Renal cortex interstitium (tissue), 11 donors: ENCODE data around the gene GAB2. TPM values are rescaled to one million over a fixed set of nuclear protein-coding genes. Genes with fewer than 3 reads are reported as not detected.
"Not testable (repeated sequence)": the region's sequence is repeated elsewhere in the genome, so short reads cannot be mapped to it uniquely, and the experiment has no call there.

Experiments used
- DNase-seq, 11 donors: peaks; one replicate each; pipeline ENCODE4 v3.0.0-alpha.2; 2013; ENCODE audit warnings: low read depth in 9 of 11, low spot score in 4 of 11; ENCODE audit errors: extremely low read depth in 1 of 11
- polyA plus RNA-seq, 3 donors: library from polyadenylated mRNA; unstranded; fragments of 120-200 nt; gene quantifications; one replicate each; pipeline ENCODE4 v1.2.1, GENCODE V29; 2013; ENCODE audit not compliant: insufficient read length in 3 of 3

GAB2 gene
- polyA plus RNA-seq, 3 donors: 16.3 to 18.9 (median 18.8) TPM

DNA sequence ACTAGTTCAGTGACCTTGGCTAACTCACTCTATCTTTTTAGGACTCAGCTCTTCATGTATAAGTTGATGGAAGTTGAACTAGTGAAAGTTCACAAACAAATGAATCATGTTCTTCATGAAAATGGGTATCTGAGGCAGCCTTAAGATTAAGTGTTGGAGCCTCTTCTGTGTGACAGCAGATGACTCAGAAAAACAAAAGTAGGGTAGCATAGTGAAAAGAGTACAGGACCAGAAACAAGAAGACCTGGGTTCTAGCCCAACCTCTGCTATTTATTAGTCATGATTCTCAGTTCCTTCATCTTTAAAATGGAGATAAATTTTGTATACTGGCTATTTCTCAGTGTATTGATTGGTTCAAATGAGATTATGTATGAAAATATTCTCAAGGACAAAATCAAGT, 168.7 kb downstream of the GAB2 start:
- no peak for DNase-seq

DNA sequence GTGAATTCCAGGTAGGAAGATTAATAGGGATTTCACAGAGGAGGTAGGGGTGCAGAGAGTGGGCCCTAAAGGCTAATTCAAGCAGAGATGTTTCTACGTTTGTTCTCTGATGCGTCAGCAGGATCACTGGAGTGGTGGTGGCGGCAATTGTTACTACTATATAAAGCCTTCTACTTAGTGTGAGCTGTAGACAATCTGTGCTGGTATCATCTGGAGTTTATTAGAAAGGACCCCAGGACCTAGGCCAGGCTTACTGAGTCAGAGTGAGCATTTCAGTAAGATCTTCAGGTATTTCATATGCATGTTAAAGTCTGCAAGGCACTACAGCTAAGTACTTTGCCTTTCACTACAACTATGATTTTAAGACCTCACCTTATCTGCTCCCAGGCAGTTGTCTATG, 169.4 kb downstream of the GAB2 start:
- DNase-seq: no peak

DNA sequence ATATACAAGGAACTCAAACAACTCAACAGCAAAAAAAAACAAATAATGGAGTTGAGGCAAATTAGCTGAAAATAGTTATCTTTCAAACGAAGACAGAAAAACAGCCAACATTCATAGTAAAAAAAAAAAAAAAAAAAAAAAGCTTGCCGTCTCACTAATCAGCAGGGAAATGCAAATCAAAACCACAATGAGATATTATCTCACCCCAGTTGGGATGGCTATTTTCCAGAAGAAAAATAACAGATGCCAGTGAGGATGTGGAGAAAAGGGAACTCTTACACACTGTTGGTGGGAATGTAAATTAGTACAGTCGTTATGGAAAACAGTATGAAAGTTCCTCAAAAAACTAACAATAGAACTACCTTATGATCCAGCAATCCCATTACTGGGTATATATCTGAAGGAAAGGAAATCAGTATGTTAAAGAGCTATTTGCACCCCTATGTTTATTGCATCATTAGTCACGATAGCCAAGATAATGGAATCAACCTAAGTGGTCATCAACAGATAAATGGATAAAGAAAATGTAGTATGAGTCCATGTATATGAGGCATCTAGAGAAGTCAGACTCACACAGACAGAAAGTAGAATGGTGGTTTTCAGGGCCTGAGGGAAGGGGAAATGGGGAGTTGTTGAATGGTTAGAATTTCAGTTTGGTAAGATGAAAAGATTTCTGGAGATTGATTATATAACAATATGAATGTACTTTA, 172.9 kb downstream of the GAB2 start:
- DNase-seq: no peak

DNA sequence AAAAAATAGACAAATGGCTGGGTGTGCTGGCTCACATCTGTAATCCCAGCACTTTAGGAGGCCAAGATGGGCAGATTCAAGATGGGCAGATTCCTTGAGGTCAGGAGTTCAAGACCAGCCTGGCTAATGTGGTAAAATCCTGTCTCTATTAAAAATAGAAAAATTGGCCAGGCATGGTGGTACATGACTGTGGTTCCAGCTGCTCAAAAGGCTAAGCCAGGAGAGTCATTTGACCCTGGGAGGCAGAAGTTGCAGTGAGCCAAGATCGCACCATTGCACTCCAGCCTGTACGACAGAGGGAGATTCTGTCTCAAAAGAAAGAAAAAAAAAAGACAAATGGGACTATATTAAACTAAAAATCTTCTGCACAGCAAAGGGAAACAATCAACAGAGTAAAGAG, 173.5 kb downstream of the GAB2 start:
- DNase-seq: no peak

DNA sequence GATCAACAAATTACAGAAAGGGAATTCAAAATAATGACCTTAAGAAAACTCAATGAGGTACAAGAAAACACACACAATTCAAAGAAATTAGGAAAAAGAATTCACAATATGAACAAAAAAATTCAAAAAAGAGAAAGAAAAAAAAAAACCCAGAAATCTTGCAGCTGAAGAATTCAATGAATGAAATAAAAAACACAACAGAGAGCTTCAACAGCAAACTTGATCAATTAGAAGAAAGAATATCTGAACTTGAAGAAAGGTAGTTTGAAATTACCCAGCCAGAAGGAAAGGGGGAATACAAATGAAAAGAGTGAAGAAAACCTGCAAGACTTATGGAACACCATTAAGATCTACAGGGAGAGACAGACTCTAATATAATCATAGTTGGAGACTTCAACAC, 176.1 kb downstream of the GAB2 start:
- DNase-seq: no peak

DNA sequence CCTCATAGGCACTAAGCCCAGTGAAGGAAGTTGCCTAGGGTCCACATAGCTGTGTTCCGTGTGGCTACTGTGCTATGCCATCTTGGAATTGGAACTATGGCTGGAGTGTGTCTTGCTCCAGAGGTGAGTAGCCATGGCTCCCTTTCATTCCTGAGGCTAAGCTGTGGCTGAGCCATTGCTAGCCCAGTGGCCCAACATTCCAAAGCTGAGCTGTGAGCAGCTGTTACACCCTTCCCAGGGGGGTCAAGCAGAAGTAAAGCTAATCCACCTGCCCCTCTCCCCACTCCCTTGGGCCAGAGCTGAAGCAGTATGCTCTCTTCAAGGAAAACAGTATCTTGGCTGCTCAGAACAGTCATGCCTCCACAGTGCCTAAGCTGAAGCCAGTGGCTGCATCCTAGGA, 177.8 kb downstream of the GAB2 start:
- DNase-seq: no peak

DNA sequence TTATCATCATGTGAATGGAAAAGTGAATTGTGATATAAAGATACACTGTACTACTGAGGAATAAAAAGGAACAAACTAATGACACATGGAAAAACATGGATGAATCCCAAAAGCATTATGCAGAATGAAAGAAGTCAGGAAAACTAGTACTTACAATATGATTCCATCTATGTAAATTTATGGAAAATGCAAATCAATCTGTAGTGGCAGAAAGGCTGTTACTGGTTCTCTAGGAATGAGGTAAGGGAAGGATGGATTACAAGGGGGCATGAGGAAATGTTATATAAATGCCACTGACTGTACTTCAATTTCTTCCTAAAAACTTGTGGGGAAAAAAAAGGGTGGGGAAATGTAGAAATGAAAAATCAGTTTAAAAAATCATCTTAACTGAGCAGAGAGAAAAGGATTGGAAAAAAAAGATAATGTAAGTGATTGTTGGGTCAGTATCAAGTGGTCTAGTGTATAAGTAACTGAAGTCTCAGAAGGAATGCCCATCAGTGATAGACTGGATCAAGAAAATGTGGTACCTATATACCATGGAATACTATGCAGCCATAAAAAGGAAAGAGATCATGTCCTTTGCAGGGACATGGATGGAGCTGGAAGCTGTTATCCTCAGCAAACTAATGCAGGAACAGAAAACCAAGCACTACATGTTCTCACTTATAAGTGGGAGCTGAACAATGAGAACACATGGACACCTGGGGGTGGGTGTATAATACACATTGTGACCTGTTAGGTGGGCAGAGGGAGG, 180.2 kb downstream of the GAB2 start:
- no peak for DNase-seq

DNA sequence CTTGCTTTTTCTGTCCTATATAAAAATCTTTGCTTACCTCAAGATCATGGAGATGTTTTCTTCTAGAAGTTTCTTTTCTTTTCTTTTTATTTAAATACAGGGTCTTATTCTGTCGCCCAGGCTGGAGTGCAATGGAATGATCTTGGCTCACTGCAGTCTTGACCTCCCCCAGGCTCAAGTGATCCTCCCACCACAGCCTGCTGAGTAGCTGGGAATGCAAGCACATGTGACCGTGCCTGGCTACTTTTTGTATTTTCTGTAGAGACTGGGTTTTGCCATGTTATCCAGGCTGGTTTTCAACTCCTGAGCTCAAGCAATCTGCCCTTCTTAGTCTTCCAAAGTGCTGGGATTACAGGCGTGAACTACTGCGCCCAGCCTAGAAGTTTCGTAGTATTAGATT, 183.6 kb downstream of the GAB2 start:
- no peak for DNase-seq

DNA sequence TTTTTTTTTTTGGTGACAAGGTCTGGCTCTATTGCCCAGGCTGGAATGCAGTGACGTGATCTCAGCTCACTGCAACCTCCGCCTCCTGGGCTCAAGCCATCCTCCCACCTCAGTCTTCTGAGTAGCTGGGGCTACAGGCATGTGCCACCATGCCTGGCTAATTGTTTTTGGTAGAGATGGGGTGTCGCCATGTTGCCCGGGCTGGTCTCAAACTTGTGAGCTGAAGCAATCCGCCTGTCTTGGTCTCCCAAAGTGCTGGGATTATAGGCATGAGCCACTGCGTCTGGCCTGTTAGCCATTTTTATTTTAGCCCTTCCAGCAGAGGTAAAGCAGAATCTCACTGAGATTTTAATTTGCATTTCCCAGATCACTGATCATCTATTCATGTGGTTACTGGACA, 184.6 kb downstream of the GAB2 start:
- DNase-seq: not testable (repeated sequence)

DNA sequence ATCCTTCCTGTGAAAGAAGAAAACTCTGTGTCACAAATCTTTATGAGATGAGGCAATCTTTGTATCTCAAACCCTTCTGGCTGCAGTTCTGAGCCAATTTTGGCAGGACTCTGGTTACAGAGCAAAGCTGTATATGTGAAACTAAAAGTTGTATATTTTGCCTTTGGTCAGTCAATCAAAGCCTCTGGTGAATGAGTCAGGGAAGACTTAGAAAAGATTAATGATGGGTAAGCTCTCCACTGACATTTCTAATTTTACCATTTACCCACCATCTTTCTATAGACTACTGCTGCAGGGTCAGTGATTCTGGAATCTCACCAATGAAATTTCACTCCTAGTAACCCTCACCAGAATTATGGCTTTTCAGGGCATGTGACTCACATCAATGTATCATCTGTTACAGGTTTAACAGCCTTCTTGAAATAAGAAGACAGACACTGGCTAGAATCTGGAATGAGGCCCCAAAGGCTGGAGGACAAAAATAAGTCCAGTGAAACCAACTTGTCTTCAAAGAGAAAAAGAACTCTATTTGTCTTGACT, 185.6 kb downstream of the GAB2 start:
- DNase-seq: no peak

DNA sequence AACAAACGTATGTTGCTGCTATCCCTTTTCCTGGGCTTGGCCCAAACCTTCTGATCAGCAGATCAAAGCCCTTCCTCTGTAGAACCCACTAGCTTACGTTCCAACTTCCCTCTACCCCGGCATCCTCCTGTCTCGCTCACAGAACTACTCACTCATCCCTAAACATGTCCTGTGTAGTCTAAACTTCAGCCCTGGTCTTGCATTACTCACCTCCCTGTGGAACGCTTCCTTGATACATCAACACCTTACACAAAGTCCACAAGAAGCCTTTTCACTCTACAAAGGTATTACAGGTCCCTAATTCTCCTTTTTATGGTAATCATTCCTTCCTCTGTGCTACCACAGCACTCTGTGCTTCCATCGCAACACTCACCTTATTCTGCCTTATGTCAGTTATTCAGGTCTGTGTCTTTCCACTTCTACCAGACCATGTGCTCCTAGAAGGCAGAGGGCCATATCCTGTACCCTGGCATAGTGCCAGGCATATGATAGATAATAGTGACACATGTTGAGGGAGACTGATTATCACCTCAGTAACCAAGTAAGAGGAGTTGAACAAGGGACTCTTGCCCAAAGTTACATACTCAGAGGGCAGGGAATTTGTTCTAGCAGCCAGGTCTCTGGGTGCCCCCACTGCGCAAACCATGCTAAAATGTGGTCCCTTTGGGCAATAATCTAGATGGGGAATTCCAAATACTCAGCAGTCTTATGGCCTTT, 187.3 kb downstream of the GAB2 start:
- DNase-seq: no peak

DNA sequence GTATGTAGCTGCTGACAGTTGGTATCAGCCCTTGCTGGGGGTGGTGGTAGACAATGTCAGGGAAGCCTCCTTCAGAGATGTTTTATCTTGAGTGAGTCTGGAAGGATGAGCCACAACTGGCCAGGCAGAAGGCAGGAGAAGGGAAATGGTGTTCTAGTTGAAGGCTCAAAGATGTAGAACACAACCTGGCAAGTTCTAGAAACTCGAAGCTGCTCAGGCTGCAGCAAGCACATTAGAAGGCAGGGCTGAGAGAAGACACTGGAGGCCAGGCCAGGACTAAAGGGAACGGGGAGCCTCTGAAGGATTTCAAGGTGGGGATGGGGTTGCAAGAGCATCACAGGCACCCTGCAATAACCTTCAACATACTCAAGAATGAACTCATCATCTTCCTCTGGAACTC, 188.5 kb downstream of the GAB2 start:
- DNase-seq: no peak

DNA sequence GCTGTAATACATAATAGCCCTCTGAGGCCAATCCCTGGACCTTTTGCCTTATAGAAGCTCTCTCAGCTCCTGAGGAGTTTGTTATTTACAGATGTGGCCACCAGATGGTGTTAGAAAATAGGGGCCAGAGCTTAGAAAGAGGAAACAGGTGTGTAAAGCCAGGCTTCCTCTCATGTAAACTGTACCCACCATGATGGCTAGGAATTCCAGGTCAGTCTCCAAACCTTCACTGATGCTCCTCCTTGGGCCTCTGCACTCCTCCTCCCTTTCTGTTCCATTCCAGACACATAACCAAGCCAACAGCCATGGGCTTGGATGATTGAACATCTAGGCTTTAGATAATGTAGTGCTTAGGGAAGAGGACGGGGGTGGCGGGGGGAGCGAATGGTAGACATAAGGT, 189.2 kb downstream of the GAB2 start:
- peak; percentile 29 to 74 (median 40) for DNase-seq

DNA sequence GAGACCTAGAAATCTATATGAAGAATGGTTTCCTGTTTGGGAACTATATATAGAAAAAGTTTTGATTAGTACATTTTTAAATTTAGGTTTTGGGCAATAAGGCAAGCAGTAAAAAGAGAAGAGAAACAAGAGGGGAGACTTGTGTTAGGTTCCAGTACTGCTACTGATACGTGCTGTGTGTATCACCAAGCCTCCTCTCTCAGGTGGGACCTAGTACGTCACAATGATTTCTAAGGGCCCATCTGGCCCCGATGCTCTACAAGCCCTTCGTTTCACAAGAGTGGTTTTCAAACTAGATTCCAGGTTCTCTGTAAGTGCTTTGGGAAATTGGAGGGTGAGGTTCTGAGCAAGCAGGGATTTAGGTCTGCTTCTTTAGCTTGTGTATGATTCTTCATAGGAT, 189.7 kb downstream of the GAB2 start:
- no peak for DNase-seq

DNA sequence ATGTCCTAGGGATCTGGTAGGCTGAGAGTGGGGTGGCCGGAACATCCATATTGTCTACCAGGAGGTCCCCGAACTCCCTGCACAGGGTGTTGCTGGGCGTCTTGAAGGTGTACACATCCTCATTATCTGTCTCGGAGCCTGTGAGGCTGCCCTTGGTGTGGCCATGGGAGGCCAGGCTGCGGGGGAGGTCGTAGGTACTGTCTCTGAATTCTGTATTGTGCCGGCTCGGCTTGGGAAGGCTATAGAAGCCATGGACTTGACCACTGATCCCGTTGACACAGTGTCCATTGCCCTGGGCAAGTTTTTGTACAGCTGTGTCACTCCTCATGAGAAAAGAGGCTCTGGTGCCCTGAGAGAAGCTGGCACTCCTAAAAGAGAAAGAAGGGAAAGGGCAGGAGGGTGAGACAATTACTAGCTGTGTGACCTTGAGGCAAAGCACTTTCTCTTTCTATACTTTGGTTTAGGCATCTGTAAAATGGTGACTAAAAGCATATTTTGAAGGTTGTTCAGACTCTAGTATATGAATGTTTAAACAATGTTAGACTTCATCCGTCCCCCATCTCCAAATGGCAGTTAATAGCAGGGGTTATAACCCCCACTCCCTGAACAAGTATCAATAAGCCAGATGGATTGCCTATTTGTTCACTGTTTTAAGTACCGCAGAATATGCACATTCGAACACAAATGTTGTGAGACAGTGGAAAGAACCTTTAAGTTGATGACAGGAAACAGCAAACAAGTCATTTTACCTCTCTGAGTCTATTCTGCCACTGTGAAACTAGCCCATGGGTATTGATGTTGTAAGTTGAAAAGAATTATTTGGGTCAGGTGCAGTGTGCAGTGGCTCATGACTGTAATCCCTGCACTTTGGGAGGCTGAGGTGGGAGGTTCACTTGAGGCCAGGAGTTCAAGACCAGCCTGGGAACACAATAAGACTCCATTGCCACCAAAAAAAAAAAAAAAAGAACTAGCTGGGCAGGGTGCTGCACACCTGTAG, 190.6 kb downstream of the GAB2 start:
- no peak for DNase-seq

DNA sequence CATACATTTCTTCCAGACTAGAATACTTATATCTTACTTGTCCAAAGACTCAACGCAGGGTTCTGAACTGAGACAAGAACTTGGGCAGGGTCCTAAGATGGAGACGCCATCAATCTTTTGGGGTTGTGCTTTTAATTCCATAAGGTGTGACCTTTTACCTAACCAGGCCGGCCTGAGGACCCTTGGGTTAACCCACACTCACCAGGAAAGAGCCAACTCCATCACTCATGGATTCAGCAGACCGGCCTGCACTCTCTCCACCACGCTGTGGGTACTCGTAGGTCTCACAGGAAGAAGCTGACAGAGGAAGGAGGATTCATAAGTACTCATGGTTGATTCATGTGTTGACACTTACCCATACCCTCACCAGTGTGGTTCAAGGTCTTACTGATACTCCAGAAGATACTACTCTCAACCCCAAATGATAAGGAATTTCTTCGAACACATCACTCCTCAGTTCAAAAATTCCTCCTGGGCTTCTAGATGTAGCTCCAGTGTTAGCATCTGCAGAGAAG, 192.7 kb downstream of the GAB2 start:
- no peak for DNase-seq

DNA sequence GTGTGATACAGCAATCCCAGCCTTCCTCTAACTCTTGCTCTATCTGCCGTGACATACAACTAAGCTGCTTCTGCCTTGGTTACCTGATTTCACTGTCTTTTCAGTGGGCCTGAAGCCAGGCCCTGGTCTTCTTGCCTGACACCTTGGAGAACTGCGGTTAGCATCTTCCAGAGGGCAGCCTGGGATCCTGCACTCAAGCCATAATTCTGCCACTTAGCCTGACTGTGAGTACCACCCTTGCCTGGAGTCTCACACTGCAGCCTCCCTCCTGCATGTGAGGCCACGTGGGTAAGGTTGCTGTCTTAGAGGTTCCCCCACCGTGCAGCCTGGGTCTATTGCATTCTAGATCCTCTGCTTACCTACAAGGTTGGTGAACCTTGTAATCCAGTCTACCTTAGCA, 193.1 kb downstream of the GAB2 start:
- no peak for DNase-seq

DNA sequence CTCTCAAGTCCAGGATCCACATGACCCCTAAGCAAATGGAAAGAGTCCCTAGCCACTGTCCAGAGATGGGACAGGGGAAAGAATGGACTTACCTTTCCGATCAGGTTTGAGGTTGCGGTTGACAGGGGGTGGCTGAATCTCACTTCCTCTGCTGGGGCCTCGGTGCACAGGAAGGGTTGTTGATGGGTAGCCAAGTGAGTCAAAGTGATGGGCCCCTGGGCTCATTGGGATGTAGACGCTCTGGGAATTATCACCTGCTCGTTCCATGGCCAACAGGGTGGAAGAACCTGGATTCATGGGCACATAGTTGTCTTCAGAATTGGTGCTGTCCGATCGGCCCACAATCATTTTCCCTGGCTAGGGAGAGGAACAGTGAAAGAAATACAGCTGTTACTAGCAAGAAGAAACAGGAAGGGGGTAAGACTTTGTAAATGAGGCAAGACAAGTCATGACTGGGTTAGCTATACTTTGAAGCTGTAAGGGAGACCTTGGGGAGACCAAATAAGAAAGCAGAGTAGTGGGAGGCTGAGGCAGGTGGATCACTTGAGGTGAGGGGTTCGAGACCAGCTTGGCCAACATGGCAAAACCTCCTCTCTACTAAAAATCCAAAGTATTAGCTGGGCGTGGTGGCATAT, 194.2 kb downstream of the GAB2 start:
- DNase-seq: no peak
